HG02588 (cell line): ENCODE measurements around the gene SLCO3A1.
"Not testable (repeated sequence)": the region's sequence is repeated elsewhere in the genome, so short reads cannot be mapped to it uniquely, and the experiment has no call there.

ENCODE experiments used
- ATAC-seq: cut with Tn5 transposase; IDR thresholded peaks from one replicate; pipeline ENCODE4 v1.9.1; 2021; ENCODE audit warnings: mild to moderate bottlenecking, moderate library complexity; ENCODE audit not compliant: unreplicated experiment

Gene SLCO3A1

GRCh38 chr15:92061511-92062195 lies 208.1 kb downstream of the SLCO3A1 start:
- ATAC-seq: no peak

GRCh38 chr15:92062505-92062904 lies 209.0 kb downstream of the SLCO3A1 start:
- no peak for ATAC-seq

- ATAC-seq: no peak
Observed at GRCh38 chr15:92068121-92068520, 214.6 kb downstream of the SLCO3A1 start.

GRCh38 chr15:92069308-92070250 lies 216.1 kb downstream of the SLCO3A1 start:
- ATAC-seq: peak; percentile 54

- ATAC-seq: not testable (repeated sequence)
Observed at GRCh38 chr15:92070251-92070650, 216.7 kb downstream of the SLCO3A1 start.

- no peak for ATAC-seq
Observed at GRCh38 chr15:92071045-92071634, 217.6 kb downstream of the SLCO3A1 start.

- no peak for ATAC-seq
Observed at GRCh38 chr15:92073044-92073785, 219.7 kb downstream of the SLCO3A1 start.

GRCh38 chr15:92074101-92074500 lies 220.6 kb downstream of the SLCO3A1 start:
- no peak for ATAC-seq

GRCh38 chr15:92074646-92075045 lies 221.1 kb downstream of the SLCO3A1 start:
- ATAC-seq: no peak

GRCh38 chr15:92075764-92076163 lies 222.3 kb downstream of the SLCO3A1 start:
- no peak for ATAC-seq

- ATAC-seq: no peak
Observed at GRCh38 chr15:92076541-92076940, 223.0 kb downstream of the SLCO3A1 start.

- peak; percentile 58 for ATAC-seq
Observed at GRCh38 chr15:92077353-92078085, 224.0 kb downstream of the SLCO3A1 start.

GRCh38 chr15:92078270-92078669 lies 224.8 kb downstream of the SLCO3A1 start:
- ATAC-seq: no peak

GRCh38 chr15:92079047-92079446 lies 225.5 kb downstream of the SLCO3A1 start:
- ATAC-seq: no peak

GRCh38 chr15:92079647-92080255 lies 226.2 kb downstream of the SLCO3A1 start:
- no peak for ATAC-seq

- no peak for ATAC-seq
Observed at GRCh38 chr15:92082006-92082843, 228.7 kb downstream of the SLCO3A1 start.

- ATAC-seq: no peak
Observed at GRCh38 chr15:92083190-92083589, 229.7 kb downstream of the SLCO3A1 start.

- no peak for ATAC-seq
Observed at GRCh38 chr15:92087211-92087610, 233.7 kb downstream of the SLCO3A1 start.

GRCh38 chr15:92091155-92091734 lies 237.7 kb downstream of the SLCO3A1 start:
- ATAC-seq: no peak
